ENCODE data around the gene DCPS. TPM values are rescaled to one million over a fixed set of nuclear protein-coding genes. Genes with fewer than 3 reads are reported as not detected.
"Not testable (repeated sequence)": the region's sequence is repeated elsewhere in the genome, so short reads cannot be mapped to it uniquely, and the experiment has no call there.

DCPS gene
- total RNA-seq, 1 experiment from 2014 or later, result 26.2 TPM

DNA sequence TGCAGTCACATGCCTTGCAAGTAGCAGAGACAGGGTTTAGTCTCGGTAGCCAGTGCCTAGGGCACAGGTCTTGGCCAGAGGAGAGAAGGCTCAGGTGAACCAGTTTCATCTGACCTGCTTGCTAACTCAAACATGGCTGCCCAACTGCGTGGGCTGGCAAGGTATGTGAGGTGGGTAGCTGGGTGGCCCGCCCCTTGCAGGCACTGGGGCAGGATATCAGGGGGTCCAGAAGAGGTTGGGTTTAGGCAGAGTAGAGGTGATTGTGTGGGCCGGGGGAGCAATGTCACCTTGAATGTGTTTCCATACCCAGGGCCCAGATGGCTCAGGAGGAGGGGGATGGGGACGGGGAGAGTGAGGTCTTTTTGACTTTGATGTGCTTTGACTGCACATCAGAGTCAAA lies 89.3 kb downstream of the DCPS start:
- H3K27ac Mint-ChIP-seq, result peak overlapping the region; percentile 63; the same call in 1 of the 2 replicates
- DNase-seq (ENCODE audit: low spot score) (no peak), ATAC-seq (no peak)
- no peaks in the 10 kb centered on the region for H3K27me3 Mint-ChIP-seq (ENCODE audit: low read depth)
- no peak overlapping the region for H3K4me3 Mint-ChIP-seq
- H3K9me3 Mint-ChIP-seq, result no peaks in the 10 kb centered on the region
- no peaks in the 10 kb centered on the region for H3K36me3 Mint-ChIP-seq
- CTCF ChIA-PET, result interaction anchor here (1.1 to 1.3 kb wide), 2 partner anchors 13 to 34 kb away, joined by 4 to 5 read pairs; no protein-coding TSS in a partner anchor
- peaks cover 14% of the 10 kb centered on the region for H3K4me1 Mint-ChIP-seq
- TF ChIP-seq, protein P1, sequence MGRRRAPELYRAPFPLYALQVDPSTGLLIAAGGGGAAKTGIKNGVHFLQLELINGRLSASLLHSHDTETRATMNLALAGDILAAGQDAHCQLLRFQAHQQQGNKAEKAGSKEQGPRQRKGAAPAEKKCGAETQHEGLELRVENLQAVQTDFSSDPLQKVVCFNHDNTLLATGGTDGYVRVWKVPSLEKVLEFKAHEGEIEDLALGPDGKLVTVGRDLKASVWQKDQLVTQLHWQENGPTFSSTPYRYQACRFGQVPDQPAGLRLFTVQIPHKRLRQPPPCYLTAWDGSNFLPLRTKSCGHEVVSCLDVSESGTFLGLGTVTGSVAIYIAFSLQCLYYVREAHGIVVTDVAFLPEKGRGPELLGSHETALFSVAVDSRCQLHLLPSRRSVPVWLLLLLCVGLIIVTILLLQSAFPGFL (CRISPR knock-in tag; IDR thresholded peaks at IDR 0.05; ENCODE audit: borderline replicate concordance), result no peak
- TF ChIP-seq NFYB (CRISPR knock-in tag; conservative IDR thresholded peaks at IDR 0.05; ENCODE audit: low read depth) (no peak), MYBL2 (CRISPR knock-in tag; IDR thresholded peaks at IDR 0.05) (no peak), OVOL2 (CRISPR knock-in tag; IDR thresholded peaks at IDR 0.05; ENCODE audit: borderline replicate concordance) (no peak), GTF2I (CRISPR knock-in tag; conservative IDR thresholded peaks at IDR 0.05) (no peak), SMAD4 (CRISPR knock-in tag; IDR thresholded peaks at IDR 0.05) (no peak)
- TF ChIP-seq, protein P2, sequence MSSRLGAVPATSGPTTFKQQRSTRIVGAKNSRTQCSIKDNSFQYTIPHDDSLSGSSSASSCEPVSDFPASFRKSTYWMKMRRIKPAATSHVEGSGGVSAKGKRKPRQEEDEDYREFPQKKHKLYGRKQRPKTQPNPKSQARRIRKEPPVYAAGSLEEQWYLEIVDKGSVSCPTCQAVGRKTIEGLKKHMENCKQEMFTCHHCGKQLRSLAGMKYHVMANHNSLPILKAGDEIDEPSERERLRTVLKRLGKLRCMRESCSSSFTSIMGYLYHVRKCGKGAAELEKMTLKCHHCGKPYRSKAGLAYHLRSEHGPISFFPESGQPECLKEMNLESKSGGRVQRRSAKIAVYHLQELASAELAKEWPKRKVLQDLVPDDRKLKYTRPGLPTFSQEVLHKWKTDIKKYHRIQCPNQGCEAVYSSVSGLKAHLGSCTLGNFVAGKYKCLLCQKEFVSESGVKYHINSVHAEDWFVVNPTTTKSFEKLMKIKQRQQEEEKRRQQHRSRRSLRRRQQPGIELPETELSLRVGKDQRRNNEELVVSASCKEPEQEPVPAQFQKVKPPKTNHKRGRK (CRISPR knock-in tag; IDR thresholded peaks at IDR 0.05; ENCODE audit: borderline replicate concordance), result no peak
- TF ChIP-seq, protein P3, sequence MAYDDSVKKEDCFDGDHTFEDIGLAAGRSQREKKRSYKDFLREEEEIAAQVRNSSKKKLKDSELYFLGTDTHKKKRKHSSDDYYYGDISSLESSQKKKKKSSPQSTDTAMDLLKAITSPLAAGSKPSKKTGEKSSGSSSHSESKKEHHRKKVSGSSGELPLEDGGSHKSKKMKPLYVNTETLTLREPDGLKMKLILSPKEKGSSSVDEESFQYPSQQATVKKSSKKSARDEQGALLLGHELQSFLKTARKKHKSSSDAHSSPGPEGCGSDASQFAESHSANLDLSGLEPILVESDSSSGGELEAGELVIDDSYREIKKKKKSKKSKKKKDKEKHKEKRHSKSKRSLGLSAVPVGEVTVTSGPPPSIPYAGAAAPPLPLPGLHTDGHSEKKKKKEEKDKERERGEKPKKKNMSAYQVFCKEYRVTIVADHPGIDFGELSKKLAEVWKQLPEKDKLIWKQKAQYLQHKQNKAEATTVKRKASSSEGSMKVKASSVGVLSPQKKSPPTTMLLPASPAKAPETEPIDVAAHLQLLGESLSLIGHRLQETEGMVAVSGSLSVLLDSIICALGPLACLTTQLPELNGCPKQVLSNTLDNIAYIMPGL (CRISPR knock-in tag; IDR thresholded peaks at IDR 0.05), result no peak
- TF ChIP-seq, protein P4, sequence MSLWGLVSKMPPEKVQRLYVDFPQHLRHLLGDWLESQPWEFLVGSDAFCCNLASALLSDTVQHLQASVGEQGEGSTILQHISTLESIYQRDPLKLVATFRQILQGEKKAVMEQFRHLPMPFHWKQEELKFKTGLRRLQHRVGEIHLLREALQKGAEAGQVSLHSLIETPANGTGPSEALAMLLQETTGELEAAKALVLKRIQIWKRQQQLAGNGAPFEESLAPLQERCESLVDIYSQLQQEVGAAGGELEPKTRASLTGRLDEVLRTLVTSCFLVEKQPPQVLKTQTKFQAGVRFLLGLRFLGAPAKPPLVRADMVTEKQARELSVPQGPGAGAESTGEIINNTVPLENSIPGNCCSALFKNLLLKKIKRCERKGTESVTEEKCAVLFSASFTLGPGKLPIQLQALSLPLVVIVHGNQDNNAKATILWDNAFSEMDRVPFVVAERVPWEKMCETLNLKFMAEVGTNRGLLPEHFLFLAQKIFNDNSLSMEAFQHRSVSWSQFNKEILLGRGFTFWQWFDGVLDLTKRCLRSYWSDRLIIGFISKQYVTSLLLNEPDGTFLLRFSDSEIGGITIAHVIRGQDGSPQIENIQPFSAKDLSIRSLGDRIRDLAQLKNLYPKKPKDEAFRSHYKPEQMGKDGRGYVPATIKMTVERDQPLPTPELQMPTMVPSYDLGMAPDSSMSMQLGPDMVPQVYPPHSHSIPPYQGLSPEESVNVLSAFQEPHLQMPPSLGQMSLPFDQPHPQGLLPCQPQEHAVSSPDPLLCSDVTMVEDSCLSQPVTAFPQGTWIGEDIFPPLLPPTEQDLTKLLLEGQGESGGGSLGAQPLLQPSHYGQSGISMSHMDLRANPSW (CRISPR knock-in tag; conservative IDR thresholded peaks at IDR 0.05; ENCODE audit: low read depth), result no peak
- TF ChIP-seq, protein P5, sequence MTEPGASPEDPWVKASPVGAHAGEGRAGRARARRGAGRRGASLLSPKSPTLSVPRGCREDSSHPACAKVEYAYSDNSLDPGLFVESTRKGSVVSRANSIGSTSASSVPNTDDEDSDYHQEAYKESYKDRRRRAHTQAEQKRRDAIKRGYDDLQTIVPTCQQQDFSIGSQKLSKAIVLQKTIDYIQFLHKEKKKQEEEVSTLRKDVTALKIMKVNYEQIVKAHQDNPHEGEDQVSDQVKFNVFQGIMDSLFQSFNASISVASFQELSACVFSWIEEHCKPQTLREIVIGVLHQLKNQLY (CRISPR knock-in tag; IDR thresholded peaks at IDR 0.05), result no peak
- POLR2A ChIA-PET, result no interaction called here

DNA sequence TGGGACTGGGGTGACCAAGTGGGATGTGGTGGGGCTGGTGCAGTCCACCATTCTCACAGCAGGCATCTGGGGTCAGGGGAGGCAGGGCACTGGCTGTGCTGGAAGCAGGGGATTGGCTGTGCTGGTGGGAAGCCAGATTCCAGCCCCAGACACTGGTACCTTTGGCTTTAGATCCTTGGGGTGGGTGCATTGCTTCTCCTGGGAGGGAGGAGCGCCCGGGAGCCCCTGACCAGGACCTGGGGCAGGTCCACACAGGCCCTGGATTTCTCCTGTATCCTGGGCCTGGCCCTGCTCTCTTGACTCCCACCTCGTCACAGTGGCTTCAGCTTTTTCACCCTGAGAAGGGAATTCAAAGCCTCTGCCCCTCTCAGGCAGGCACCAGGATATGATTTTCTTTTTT lies 90.2 kb downstream of the DCPS start:
- CTCF ChIA-PET, result interaction anchor here (0.6 to 1.1 kb wide), 3 partner anchors 11 to 1264 kb away, joined by 3 to 4 read pairs (median 4); no protein-coding TSS in a partner anchor
- no peak for TF ChIP-seq ATF1 (CRISPR knock-in tag; IDR thresholded peaks at IDR 0.05)
- no peak for TF ChIP-seq CREB1 (CRISPR knock-in tag; IDR thresholded peaks at IDR 0.05)
- TF ChIP-seq, protein P6, sequence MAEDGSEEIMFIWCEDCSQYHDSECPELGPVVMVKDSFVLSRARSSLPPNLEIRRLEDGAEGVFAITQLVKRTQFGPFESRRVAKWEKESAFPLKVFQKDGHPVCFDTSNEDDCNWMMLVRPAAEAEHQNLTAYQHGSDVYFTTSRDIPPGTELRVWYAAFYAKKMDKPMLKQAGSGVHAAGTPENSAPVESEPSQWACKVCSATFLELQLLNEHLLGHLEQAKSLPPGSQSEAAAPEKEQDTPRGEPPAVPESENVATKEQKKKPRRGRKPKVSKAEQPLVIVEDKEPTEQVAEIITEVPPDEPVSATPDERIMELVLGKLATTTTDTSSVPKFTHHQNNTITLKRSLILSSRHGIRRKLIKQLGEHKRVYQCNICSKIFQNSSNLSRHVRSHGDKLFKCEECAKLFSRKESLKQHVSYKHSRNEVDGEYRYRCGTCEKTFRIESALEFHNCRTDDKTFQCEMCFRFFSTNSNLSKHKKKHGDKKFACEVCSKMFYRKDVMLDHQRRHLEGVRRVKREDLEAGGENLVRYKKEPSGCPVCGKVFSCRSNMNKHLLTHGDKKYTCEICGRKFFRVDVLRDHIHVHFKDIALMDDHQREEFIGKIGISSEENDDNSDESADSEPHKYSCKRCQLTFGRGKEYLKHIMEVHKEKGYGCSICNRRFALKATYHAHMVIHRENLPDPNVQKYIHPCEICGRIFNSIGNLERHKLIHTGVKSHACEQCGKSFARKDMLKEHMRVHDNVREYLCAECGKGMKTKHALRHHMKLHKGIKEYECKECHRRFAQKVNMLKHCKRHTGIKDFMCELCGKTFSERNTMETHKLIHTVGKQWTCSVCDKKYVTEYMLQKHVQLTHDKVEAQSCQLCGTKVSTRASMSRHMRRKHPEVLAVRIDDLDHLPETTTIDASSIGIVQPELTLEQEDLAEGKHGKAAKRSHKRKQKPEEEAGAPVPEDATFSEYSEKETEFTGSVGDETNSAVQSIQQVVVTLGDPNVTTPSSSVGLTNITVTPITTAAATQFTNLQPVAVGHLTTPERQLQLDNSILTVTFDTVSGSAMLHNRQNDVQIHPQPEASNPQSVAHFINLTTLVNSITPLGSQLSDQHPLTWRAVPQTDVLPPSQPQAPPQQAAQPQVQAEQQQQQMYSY (CRISPR knock-in tag; IDR thresholded peaks at IDR 0.05), result no peak
- no peak for TF ChIP-seq ZNF121 (CRISPR knock-in tag; IDR thresholded peaks at IDR 0.05)
- TF ChIP-seq GRHL2 (CRISPR knock-in tag; IDR thresholded peaks at IDR 0.05; ENCODE audit: insufficient replicate concordance, severe bottlenecking), result no peak
- TF ChIP-seq, protein P7, sequence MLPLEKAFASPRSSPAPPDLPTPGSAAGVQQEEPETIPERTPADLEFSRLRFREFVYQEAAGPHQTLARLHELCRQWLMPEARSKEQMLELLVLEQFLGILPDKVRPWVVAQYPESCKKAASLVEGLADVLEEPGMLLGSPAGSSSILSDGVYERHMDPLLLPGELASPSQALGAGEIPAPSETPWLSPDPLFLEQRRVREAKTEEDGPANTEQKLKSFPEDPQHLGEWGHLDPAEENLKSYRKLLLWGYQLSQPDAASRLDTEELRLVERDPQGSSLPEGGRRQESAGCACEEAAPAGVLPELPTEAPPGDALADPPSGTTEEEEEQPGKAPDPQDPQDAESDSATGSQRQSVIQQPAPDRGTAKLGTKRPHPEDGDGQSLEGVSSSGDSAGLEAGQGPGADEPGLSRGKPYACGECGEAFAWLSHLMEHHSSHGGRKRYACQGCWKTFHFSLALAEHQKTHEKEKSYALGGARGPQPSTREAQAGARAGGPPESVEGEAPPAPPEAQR (CRISPR knock-in tag; IDR thresholded peaks at IDR 0.05), result no peak
- Mint-ChIP-seq H3K4me1 (peaks cover 14% of the 10 kb centered on the region), H3K4me3 (no peak overlapping the region), H3K27me3 (ENCODE audit: low read depth) (no peaks in the 10 kb centered on the region), H3K36me3 (no peaks in the 10 kb centered on the region), H3K9me3 (peaks cover 3% of the 10 kb centered on the region; the same call in 1 of the 2 replicates), H3K27ac (no peak overlapping the region)
- DNase-seq (ENCODE audit: low spot score) (no peak), ATAC-seq (no peak; the same call in 1 of the 2 replicates)
- POLR2A ChIA-PET, result no interaction called here

DNA sequence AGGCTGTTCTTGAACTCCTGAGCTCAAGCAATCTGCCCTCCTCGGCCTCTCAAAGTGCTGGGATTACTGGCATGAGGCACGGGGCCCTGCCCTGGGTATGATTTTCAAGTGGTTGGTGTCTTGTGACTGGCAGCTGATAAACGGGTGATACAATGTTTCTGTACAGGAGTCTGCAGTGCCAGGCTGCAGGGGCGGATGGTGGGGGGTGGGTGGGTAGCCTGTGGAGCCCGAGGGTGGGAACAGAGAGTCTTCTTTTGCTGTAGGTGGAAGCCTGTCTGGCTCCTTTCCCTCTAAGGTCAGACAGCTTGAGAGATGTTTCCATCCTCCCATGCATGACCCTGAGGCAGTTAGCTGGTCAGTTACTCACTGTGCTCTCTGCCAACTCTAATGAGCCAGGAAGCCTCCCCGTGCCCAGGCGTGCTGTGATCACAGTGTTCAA lies 90.8 kb downstream of the DCPS start:
- POLR2A ChIA-PET; H3K9me3 Mint-ChIP-seq; H3K4me3 Mint-ChIP-seq; ATAC-seq; H3K27ac Mint-ChIP-seq; DNase-seq (ENCODE audit: low spot score); H3K27me3 Mint-ChIP-seq (ENCODE audit: low read depth); H3K36me3 Mint-ChIP-seq: not testable (repeated sequence)
- H3K4me1 Mint-ChIP-seq, result peaks cover 14% of the 10 kb centered on the region
- CTCF ChIA-PET, result interaction anchor here (0.6 to 1.1 kb wide), 3 partner anchors 10 to 1265 kb away, joined by 3 to 4 read pairs (median 4); no protein-coding TSS in a partner anchor
